Measurements from ENCODE around the gene PLCB1.

The PLCB1 gene

GRCh38 chr20:8522168-8522567, 390.1 kb downstream of the PLCB1 start:
- no peak overlapping the region for H3K4me3 ChIP-seq (replicated peaks in 1 of 2; ENCODE audit: low read depth in 2 of 2, low read length in 2 of 2)
- TF ChIP-seq CTCF (IDR thresholded peaks at IDR 0.05; ENCODE audit: low read depth, low read length), result no peak
- DNase-seq (ENCODE audit: low read depth in 2 of 2), result no peak

- H3K4me3 ChIP-seq (replicated peaks in 1 of 2; ENCODE audit: low read depth in 2 of 2, low read length in 2 of 2), result no peak overlapping the region
- peak; percentile 9 to 12 for DNase-seq (ENCODE audit: low read depth in 2 of 2)
- TF ChIP-seq CTCF (IDR thresholded peaks at IDR 0.05; ENCODE audit: low read depth, low read length), result no peak
These were observed 391.6 kb downstream of the PLCB1 start for GRCh38 chr20:8523684-8524083.

GRCh38 chr20:8524101-8525016, 392.3 kb downstream of the PLCB1 start:
- no peak for DNase-seq (ENCODE audit: low read depth in 2 of 2)
- no peak for TF ChIP-seq CTCF (IDR thresholded peaks at IDR 0.05; ENCODE audit: low read depth, low read length)
- H3K4me3 ChIP-seq (replicated peaks in 1 of 2; ENCODE audit: low read depth in 2 of 2, low read length in 2 of 2), result no peak overlapping the region

GRCh38 chr20:8525017-8525343, 392.9 kb downstream of the PLCB1 start:
- TF ChIP-seq CTCF (IDR thresholded peaks at IDR 0.05; ENCODE audit: low read depth, low read length), result no peak

GRCh38 chr20:8526610-8527009, 394.5 kb downstream of the PLCB1 start:
- no peak for TF ChIP-seq CTCF (IDR thresholded peaks at IDR 0.05; ENCODE audit: low read depth, low read length)
- no peak for DNase-seq (ENCODE audit: low read depth in 2 of 2)
- H3K4me3 ChIP-seq (replicated peaks in 1 of 2; ENCODE audit: low read depth in 2 of 2, low read length in 2 of 2), result no peak overlapping the region

More at GRCh38 chr20:8525017-8525343, 392.9 kb downstream of the PLCB1 start:
- DNase-seq (ENCODE audit: low read depth in 2 of 2), result no peak
- no peak overlapping the region for H3K4me3 ChIP-seq (replicated peaks in 1 of 2; ENCODE audit: low read depth in 2 of 2, low read length in 2 of 2)

- no peak for TF ChIP-seq CTCF (IDR thresholded peaks at IDR 0.05; ENCODE audit: low read depth, low read length)
- DNase-seq (ENCODE audit: low read depth in 2 of 2), result peak; percentile 70 to 93
- H3K4me3 ChIP-seq (replicated peaks in 1 of 2; ENCODE audit: low read depth in 2 of 2, low read length in 2 of 2), result no peak overlapping the region
These were observed 396.1 kb downstream of the PLCB1 start for GRCh38 chr20:8527998-8528723.
